HFFc6 (cell line): Measurements from ENCODE around the gene MXRA5. TPM values are rescaled to one million over a fixed set of nuclear protein-coding genes. Genes with fewer than 3 reads are reported as not detected.

Experiments
- DNase-seq: peaks from one replicate; pipeline ENCODE4 v3.0.0-alpha.2; 2018
- H3K27ac Mint-ChIP-seq: 2 replicates; pipeline ENCODE4 v1.8.0; 2020; ENCODE audit warnings: mild to moderate bottlenecking, mixed read lengths
- H3K27me3 Mint-ChIP-seq: 2 replicates; pipeline ENCODE4 v1.8.0; 2021; ENCODE audit warnings: mild to moderate bottlenecking, moderate library complexity, mixed read lengths; ENCODE audit not compliant: insufficient read depth
- H3K36me3 Mint-ChIP-seq: 2 replicates; pipeline ENCODE4 v1.8.0; 2021; ENCODE audit warnings: low read depth, mixed read lengths
- H3K4me1 Mint-ChIP-seq: 2 replicates; pipeline ENCODE4 v1.8.0; 2020; ENCODE audit warnings: low read depth, mixed read lengths
- H3K4me3 Mint-ChIP-seq: 2 replicates; pipeline ENCODE4 v1.8.0; 2020; ENCODE audit warnings: mild to moderate bottlenecking, moderate library complexity, mixed read lengths
- H3K9me3 Mint-ChIP-seq: 2 replicates; pipeline ENCODE4 v1.8.0; 2020; ENCODE audit warnings: mild to moderate bottlenecking, mixed read lengths
- CTCF ChIP-seq: fragments of 200-600 bp; sonication (generic); IDR thresholded peaks from 2 replicates; pipeline ENCODE4 v1.5.0; 2021; ENCODE audit warnings: antibody characterized with exemption, mild to moderate bottlenecking
- long read RNA-seq: library from polyadenylated mRNA; unstranded; transcript quantifications from one replicate; pipeline ENCODE4 v2.0.0, GENCODE V29; 2019
- total RNA-seq, 6 experiments: library from RNA; stranded (reverse); fragmentation: NEBNext Ultra II Directional; extraction: Animal tissue kit (Norgen Biotek cat#: 25700); gene quantifications; 2 replicates in 1 of 6; 3 replicates in 5 of 6; pipeline ENCODE4 v1.2.3, GENCODE V29; 2021

Gene MXRA5, protein sequence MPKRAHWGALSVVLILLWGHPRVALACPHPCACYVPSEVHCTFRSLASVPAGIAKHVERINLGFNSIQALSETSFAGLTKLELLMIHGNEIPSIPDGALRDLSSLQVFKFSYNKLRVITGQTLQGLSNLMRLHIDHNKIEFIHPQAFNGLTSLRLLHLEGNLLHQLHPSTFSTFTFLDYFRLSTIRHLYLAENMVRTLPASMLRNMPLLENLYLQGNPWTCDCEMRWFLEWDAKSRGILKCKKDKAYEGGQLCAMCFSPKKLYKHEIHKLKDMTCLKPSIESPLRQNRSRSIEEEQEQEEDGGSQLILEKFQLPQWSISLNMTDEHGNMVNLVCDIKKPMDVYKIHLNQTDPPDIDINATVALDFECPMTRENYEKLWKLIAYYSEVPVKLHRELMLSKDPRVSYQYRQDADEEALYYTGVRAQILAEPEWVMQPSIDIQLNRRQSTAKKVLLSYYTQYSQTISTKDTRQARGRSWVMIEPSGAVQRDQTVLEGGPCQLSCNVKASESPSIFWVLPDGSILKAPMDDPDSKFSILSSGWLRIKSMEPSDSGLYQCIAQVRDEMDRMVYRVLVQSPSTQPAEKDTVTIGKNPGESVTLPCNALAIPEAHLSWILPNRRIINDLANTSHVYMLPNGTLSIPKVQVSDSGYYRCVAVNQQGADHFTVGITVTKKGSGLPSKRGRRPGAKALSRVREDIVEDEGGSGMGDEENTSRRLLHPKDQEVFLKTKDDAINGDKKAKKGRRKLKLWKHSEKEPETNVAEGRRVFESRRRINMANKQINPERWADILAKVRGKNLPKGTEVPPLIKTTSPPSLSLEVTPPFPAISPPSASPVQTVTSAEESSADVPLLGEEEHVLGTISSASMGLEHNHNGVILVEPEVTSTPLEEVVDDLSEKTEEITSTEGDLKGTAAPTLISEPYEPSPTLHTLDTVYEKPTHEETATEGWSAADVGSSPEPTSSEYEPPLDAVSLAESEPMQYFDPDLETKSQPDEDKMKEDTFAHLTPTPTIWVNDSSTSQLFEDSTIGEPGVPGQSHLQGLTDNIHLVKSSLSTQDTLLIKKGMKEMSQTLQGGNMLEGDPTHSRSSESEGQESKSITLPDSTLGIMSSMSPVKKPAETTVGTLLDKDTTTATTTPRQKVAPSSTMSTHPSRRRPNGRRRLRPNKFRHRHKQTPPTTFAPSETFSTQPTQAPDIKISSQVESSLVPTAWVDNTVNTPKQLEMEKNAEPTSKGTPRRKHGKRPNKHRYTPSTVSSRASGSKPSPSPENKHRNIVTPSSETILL (N-terminal part only)
- 10 to 100 TPM in 3 of 6 experiments, 1 to 10 TPM in 3; 6.6 to 13.1 (median 10.0) TPM for total RNA-seq
- long read RNA-seq, partial matches to known transcripts, result 1 of 3 reads
- long read RNA-seq, other reads (novel, unspliced or antisense), result 2 of 3 reads

DNA sequence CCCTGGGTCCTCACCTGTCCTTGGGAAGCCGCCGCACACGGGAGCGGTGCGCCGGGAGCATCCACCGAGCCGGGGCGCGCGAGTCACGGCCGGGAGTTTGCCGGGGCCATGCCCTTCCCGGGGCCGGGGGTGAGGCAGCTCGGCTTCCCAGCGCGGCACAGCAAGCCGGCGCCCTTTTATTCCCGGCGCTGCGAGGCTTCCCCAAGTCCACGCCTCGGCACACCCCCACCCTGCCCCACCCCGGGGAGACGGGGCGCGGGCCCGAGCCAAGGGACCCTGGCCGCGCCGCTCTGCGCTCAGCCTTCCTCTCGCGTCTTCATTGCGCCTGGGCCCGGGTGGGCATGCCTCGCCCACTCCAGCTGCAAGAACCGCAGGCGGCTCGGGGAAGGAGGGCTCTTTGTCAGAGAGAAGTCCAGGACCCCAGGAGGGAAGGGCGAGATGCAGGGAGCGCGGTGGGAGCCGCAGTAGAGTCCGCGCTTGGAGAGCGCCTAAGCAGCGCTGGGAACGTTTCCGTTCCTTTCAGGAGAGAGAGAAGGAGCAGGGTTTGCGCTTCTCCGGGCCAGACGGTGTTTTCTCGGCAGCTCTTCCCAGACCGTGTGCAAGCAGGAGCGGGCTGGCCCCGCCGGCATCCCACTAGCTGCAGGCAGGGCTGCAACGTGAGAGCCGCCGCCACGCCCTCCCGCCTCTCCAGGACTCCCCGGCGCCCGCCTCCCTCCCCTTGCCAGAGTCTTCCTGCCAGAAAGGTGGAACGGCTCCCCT, at the start of gene MXRA5:
Gene MXRA5, minus strand, starts transcription at position 152 of the 759 bp plus-strand sequence. CDS start 2,819 bp downstream, outside the sequence.
- H3K36me3 Mint-ChIP-seq, result peaks cover 9% of the 10 kb centered on the region
- DNase-seq, result no peak
- 0 out of 2 replicates have a peak, but pooled peaks cover 4% of the 10 kb centered on the region for H3K4me1 Mint-ChIP-seq
- H3K27ac Mint-ChIP-seq, result no peak within 1 kb of the TSS
- H3K27me3 Mint-ChIP-seq, result peaks cover 15% of the 10 kb centered on the region
- peaks cover 7% of the 10 kb centered on the region for H3K9me3 Mint-ChIP-seq
- no peak for TF ChIP-seq CTCF
- peak within 1 kb of the TSS; percentile 72 for H3K4me3 Mint-ChIP-seq

GRCh38 chrX:3393581-3394111, 47.2 kb upstream of the MXRA5 start:
- DNase-seq, result no peak
- Mint-ChIP-seq H3K9me3 (no peaks in the 10 kb centered on the region), H3K27ac (no peak overlapping the region), H3K4me1 (peaks cover 11% of the 10 kb centered on the region; the same call in 1 of the 2 replicates), H3K27me3 (no peaks in the 10 kb centered on the region; the same call in none of the 2 replicates), H3K36me3 (no peaks in the 10 kb centered on the region), H3K4me3 (no peak overlapping the region)
- no peak for TF ChIP-seq CTCF

- no peak overlapping the region for H3K27ac Mint-ChIP-seq
- no peak for DNase-seq
- H3K36me3 Mint-ChIP-seq, result no peaks in the 10 kb centered on the region
- peaks cover 11% of the 10 kb centered on the region; the same call in 1 of the 2 replicates for H3K4me1 Mint-ChIP-seq
- no peak for TF ChIP-seq CTCF
- H3K27me3 Mint-ChIP-seq, result no peaks in the 10 kb centered on the region; the same call in none of the 2 replicates
- no peaks in the 10 kb centered on the region for H3K9me3 Mint-ChIP-seq
- no peak overlapping the region for H3K4me3 Mint-ChIP-seq
These were observed 46.7 kb upstream of the MXRA5 start for GRCh38 chrX:3393178-3393577.

- Mint-ChIP-seq H3K27ac (no peak overlapping the region), H3K4me1 (peaks cover 4% of the 10 kb centered on the region; the same call in 1 of the 2 replicates), H3K9me3 (no peaks in the 10 kb centered on the region), H3K36me3 (no peaks in the 10 kb centered on the region), H3K27me3 (no peaks in the 10 kb centered on the region; the same call in 1 of the 2 replicates), H3K4me3 (no peak overlapping the region)
- no peak for DNase-seq
- no peak for TF ChIP-seq CTCF
These were observed 42.0 kb upstream of the MXRA5 start for GRCh38 chrX:3388457-3388856.
